NCI-H748 (cell line): ENCODE results near the gene IFT52.
"Not testable (repeated sequence)": the region's sequence is repeated elsewhere in the genome, so short reads cannot be mapped to it uniquely, and the experiment has no call there.

Source experiments
- DNase-seq: peaks from one replicate; lab custom pipeline; 2025; ENCODE audit not compliant: unreplicated experiment; lab: John Stamatoyannopoulos, UW

Gene IFT52

DNA sequence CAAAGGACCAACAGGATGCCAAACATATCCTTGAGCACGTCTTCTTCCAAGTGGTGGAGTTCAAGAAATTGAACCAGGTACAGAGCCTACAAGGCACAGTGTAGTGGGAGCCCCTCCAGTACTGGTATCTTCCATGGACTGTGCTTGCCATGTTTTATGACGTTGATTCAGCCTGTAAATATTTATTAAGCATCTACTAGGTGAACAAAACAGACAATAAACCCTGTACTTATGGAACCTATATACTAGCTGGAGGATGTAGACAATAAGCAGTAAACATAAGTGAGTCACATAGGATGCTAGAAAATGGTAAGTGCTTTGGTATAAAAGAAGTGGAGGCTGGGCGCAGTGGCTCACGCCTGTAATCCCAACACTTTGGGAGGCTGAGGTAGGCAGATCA, 51.8 kb downstream of the IFT52 start:
- DNase-seq = no peak

DNA sequence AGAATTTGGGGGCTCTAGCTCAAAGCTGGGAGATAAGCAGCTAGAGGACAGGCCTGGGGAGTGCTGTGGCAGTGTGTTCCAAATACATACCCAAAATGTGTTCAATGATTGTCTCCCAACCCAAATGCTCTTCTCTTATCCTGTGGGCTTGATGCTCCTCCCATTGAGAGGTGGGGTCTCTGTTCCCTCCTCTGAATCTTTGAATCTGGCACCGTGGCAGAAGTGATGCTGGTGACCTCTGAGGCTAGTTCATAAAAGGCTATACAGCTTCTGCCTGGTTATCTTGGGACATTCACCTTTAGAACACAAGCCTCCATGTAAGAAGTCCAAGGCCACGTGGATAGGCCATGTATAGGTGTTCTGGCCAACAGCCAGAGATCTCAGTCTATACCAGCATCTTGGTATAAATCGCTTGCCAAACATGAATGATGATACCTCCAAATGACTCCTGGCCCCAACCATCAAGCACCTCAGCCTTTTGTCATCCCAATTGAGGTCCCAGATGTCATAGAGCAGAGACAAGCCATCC, 60.3 kb downstream of the IFT52 start:
- DNase-seq = no peak

DNA sequence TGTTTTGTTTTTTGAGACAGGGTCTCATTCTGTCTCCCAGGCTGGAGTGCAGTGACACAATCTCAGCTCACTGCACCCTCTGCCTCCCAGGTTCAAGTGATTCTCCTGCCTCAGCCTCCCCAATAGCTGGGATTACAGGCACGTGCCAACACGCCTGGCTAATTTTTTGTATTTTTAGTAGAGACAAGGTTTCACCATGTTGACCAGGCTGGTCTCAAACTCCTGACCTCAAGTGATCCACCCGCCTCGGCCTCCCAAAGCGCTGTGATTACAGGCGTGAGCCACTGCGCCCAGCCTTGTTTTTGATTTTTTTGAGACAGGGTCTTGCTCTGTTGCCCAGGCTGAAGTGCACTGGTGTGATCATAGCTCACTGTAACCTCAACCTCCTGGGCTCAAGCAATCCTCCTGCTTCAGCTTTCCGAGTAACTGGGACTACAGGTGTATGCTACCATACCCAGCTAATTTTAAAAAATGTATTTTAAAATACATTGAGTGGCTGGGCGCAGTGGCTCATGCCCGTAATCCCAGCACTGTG, 61.0 kb downstream of the IFT52 start:
- not testable (repeated sequence) for DNase-seq

DNA sequence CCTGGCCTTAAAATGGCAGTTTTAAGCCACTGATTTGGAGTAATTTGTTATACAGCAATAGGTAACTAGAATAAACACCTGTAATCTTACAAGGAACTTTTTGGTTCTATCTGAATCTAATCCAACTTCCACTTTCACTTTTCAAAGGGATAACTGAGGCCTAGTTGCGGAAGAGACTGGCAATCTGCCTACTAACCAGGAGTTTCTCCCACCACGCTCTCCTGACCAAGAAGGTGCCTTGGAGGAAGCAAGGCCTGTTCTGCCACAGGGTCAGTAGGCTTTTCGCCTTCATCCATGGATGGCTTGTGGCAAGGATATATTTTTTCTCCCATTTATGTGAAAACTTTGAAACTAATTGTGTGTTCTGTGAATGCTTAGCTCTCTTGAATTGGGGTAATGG, 63.2 kb downstream of the IFT52 start:
- no peak for DNase-seq

DNA sequence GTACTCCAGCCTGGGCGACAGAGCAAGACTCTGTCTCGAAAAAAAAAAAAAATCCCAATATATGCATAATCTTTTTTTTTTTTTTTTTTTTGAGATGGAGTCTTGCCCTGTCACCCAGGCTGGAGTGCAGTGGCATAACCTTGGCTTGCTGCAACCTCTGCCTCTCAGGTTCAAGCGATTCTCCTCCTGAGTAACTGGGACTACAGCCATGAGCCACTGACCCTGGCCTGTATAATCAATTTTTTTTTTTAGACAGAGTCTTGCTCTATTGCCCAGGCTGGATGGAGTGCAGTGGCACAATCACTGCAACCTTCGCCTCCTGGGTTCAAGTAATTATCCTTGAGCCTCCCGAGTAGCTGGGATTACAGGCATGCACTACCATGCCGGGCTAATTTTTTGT, 64.4 kb downstream of the IFT52 start:
- not testable (repeated sequence) for DNase-seq

DNA sequence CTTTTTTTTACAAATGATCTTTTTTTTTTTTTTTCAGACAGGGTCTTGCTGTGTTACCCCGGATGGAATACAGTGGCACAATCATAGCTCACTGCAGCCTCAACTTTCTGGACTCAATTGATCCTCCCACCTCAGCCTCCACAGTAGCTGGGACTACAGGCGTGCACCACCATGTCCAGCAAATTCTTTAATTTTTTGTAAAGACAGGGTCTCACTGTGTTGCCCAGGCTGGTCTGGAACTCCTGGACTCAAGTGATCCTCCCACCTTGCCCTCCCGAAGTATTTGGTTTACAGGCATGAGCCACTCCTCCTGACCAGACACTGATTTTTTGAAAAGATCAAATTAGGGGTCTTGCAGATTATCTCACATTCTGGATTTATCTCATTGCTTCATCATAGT, 65.2 kb downstream of the IFT52 start:
- DNase-seq = no peak

DNA sequence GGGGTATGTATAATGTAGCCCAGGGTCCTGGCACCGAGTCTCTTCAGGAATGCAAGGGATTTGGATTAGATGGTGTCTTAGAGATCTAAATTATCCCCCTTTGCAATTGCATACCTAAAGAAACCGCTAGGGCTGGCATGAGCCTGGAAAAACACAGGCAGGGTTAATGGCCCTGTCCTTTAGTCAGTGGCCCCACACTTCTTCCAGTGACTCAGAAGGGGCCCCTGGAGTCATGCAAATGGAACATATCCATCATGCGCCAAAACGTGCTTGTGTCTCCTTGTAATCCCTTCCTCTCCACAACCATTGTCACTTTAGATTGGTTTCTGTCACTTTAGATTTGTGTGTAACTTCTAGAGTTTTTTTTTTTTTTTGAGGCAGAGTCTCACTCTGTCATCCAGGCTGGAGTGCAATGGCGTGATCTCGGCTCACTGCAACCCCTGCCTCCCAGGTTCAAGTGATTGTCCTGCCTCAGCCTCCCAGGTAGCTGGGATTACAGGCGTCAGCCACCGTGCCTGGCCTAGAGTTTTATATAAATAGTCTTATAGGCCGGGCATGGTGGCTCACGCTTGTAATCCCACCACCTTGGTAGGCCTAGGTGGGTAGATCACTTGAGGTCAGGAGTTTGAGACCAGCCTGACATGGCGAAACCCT, 67.5 kb downstream of the IFT52 start:
- no peak for DNase-seq

DNA sequence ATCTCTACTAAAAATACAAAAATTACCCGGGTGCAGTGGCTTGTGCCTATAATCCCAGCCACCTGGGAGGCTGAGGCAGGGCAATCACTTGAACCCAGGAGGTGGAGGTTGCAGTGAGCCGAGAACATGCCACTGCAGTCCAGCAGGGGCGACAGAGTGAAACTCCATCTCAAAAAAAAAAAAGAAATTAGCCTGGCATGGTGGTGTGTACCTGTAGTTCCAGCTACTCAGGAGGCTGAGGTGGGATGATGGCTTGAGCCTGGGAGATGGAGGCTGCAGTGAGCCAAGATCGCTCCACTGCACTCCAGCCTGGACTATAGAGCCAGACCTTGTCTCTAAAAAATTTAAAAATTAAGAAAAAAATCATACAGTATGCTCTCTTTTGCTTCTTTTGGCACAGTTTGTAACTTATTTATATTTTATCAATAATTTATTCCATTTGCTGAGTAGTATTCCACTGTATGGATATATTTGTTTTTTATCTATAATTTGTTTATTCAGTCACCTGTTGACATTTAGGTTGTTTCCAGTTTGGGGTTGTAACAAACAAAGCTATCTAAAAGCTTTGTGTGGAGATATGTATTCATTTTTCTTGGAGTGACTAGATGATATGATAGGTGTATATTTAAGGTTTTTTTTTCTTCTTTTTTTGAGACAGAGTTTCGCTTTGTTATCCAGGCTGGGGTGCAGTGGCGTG, 68.1 kb downstream of the IFT52 start:
- DNase-seq = no peak

DNA sequence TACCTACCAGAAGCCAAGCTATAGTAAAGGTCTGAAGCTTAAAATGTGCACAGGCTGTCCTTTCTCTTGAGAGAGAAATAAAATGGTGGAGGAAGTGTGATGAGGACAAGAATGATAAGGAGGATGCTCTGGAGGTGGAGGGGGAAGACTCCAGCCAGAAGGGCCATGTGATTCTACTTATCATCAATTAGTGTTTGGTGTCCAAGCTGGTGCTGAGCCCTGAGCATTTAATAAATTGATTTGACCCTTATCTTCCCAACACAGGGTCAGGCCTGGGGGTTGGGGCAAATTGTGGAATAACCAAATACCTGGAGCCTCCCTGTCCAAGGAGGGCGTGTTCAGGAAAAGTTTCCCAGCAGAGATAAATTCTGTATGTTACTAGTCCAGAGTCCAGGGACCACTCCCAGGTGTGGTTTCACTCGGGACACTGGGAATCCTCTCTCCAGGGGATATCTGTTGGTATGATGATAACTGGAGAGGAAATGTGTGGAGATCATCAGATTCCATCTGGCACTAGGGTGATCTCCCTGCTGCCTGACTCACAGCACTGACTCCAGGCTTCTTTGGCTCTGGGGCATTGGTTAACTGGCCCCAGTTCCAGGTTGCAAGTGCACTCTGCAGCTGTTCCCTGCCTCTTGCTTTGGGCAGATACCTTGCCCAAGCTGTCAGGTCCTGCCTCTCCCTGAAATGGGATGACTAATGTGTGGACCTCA, 72.4 kb downstream of the IFT52 start:
- DNase-seq = no peak

DNA sequence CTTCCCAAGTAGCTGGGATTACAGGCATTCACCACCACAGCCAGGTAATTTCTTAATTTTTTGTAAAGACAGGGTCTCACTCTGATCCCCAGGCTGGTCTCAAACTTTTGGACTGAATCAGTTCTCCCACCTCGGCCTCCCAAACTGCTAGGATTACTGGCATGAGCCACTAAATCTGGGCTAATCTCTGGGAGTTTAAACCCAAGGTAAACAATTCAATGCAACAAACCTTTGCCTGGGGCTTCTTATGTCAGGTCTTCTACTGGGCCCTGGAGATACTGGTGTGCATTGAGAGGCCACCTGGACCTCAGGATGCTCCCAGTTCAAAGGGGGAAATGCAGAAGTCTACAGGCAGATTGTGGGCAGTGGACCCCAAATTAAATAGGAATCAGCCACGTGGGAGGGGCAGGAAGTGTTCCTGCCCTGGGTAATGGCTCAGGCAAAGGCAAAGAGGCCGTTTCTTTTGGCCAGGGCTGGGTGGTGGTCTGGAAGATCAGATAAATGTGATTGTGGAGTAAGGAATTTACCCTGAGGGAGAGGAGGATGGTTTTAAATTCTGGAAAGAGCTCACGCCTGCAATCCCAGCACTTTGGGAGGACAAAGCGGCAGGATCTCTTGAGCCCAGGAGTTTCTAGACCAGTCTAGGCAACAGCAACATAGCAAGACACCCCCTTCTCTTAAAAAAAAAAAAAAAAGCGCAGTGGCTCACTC, 74.9 kb downstream of the IFT52 start:
- DNase-seq = no peak

DNA sequence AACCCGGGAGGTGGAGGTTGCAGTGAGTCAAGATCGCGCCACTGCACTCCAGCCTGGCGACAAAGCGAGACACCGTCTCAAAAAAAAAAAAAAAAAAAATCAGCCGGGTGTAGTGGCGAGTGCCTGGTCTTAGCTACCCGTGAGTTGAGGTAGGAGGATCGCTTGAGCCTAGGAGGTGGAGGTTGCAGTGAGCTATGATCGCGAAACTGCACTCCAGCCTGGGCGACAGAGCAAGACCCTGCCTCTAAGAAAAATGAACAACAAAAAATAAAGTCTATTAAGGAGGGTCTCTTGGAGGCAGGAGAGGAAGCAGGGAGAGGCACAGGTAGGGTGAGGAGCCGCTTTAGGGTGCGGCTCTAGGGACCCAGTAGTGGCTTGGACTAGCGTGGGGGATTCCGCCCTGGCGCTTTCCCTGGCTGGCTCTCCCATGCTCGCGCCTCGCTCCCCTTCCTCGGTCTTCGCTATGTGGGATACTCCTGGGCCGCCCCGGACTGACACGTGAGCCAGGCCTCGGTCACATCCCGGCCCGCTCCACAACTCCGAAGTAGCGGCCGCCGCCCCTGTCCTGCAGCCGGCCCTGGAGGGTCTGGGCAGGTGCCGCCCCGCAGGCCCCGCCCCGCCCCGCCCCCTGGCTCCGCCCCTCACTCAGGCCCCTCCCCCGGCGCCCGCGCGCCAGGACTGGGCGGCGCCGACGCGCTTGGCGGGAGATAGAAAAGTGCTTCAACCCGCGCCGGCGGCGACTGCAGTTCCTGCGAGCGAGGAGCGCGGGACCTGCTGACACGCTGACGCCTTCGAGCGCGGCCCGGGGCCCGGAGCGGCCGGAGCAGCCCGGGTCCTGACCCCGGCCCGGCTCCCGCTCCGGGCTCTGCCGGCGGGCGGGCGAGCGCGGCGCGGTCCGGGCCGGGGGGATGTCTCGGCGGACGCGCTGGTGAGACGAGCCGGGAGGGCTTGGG, 75.9 kb downstream of the IFT52 start, which contains the start of gene MYBL2:
MYBL2 (plus strand) TSS at position 739 of the 953 bp plus-strand sequence; CDS start at position 909, 170 bp downstream.
- DNase-seq = peak; percentile 75

DNA sequence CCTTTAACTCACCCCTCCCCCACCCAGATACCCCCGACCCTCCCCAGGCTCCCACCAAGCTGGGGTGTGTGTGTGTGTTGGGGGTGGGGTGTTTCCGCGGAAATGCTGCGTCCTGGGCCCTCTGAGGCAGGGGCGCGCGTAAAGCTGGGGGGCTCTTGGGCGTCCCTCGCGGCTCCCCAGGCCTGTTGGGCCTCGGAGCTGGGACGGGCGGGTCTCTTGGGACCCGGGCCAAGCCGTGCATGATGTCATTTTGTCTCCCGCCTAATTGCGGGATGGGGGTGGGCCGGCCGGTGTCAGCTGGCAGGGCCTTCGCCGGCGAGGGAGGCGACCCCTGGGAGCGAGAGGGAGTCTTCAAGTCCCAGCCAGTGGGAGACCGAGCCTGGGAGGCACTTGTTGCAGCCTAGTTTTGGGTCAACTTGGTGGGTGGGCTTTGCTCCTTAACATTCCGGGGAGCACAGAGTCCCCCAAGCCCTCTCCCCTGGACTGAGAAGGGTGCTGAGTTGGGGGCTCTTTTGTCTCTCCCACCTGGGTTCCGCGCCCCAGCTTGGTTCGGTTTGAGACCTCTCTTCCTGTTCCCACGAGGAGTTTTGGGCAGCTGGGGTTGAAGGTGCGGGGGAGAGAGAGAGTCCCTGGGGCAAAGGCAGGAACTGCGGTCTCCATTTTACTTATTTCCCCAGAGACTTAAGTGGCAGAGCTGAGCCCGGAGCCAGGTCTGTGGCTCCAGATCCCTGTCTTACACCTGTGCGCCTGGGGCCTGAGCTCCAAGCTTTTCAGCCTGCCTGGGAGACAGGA, 76.8 kb downstream of the IFT52 start:
- peak; percentile 46 for DNase-seq

DNA sequence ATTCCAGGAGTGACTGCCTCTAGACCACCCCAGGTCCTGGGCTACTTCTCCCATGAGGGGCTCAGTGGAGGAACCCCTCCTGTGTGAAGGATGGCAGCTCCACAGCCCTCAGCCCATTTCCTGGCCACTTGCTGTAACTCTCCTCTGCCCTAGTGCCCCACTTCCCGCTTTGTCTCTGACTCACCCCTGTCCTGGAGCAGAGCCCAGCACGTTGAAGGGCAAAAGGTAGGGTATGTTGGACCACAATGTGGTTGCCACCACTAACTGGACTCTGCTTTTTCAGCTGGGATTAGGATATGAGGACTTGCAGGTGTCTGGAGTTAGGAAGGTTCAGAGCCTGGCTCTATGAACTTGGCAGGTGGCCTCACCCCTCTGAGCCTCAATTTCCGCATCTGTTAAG, 78.6 kb downstream of the IFT52 start:
- no peak for DNase-seq

DNA sequence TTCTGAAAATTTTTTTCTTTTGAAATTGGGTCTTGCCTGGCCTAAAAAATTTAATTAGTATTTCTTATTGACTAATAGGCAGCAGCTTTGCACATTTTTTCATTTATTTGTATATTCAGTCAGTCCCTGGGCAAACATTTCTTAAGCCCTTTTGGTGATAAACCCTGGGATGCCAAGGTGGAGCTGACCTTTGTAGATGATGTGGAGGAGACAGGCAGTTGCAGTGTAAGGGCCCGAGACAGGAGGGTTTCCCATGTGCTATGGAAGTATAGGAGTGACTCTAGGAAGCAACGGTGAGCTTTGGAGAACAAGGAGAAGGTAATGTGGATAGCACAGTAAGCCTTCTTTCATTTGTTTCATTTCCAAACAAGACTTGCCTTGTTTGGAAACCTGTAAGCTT, 79.7 kb downstream of the IFT52 start:
- no peak for DNase-seq

DNA sequence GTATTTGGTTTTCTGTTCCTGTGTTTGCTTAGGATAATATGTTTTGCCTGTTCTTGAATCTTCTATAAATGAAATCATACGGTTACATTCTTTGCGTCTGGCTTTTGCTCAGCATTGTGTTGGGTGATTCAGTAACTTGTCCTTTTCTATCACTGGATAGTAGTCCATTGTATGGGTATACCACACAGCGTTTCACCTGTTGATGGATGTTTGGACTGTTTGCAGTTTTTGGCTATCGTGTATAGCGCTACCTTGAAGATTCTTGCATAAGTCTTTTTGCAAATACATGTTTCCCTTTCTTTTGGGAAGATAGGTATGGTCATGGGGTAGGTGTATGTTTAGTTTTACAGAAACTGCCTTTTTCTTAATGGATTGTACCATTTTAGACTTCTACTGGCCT, 85.6 kb downstream of the IFT52 start:
- no peak for DNase-seq

DNA sequence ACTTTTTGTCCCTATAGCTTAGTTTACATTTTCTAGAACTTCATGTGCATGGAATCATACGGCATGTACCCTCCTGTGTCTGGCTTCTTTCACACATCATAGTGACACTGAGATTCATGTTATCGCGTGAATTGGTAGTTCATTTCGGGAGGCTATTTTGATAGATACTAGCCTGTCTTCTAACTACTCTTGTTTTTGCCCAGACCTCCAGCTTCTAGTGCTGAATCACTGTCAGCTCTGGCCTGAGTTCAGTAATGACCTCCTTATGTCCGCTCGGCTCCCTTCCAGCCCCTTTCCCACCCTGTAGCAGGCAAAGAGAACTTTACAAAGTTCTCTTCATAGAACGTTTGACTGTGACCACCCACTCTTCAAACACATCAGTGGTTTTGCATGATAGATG, 90.2 kb downstream of the IFT52 start:
- no peak for DNase-seq

DNA sequence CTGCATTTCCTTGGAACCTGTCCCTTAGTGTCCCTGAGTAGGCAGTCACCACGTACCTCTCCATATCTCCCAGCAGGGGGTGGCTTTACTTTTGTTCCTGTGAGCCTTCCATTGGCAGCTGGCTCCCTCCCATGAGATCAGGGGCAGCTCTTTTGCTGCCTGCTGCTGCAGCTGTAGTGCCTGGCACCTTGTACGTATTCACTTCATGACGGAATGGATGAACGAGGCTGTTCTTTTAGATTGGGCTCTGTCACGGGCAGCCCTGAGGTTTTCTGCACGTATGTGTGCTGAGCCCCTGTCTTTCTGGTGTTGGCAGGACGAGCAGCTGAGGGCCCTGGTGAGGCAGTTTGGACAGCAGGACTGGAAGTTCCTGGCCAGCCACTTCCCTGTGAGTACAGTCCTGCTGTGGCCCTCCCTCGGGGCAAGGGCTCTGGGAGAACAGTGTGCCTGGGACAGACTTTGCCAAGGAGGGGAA, 90.8 kb downstream of the IFT52 start:
- DNase-seq = no peak

DNA sequence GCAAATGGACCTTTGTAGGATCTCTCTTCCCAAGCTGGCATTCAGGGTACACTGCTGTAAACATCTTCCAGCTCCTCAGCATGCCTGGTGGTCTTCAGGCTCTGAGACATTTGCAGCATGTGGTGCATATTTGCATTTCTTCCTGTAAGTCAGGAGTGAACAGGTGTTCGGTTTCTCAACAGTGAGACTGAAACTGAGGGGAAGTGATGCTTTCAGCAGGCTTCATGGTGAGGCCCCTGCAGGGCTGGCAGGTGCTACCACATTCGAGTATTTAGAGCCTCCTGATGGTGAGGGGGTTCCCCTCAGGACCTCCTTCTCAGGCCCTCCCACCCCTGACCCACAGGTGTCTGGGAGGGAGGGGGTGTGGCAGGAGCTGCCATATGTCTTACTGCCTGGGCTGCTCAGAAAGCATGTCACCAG, 91.3 kb downstream of the IFT52 start:
- DNase-seq = no peak

DNA sequence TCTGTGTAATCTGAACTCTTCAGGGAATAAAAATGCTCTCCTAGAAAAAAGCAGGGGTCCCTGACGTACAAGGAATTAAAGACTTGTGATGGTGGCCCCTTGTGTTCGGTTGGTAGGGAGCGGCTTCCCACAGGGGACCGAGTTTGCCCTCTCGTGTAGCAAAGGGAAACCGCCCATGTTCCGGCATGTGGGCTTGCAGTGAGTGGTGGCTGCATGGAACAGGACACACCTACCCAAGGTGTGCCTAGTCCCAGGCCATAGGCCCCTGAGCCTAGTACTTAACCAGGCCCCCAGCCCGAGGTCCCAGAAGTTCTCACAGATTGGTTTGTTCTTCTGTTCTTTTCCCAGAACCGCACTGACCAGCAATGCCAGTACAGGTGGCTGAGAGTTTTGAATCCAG, 91.7 kb downstream of the IFT52 start:
- DNase-seq = no peak
